HEK293T (cell line): Measurements from ENCODE around the gene CCDC88C.

Experiments
- BHLHE40 ChIP-seq: fragments of 450-650 bp; IDR thresholded peaks from 2 replicates; pipeline ENCODE4 v1.6.1; 2016; ENCODE audit warnings: mild to moderate bottlenecking, moderate library complexity, borderline replicate concordance
- ELF4 ChIP-seq: fragments of 450-650 bp; IDR thresholded peaks from 2 replicates; pipeline ENCODE4 v1.6.1; 2017; ENCODE audit warnings: antibody characterized with exemption
- FOXA1 ChIP-seq: fragments of 450-650 bp; IDR thresholded peaks from 2 replicates; pipeline ENCODE4 v1.6.1; 2016; ENCODE audit warnings: mild to moderate bottlenecking
- FOXK2 ChIP-seq: fragments of 450-650 bp; IDR thresholded peaks from 2 replicates; pipeline ENCODE4 v1.6.1; 2016; ENCODE audit warnings: mild to moderate bottlenecking
- FOXM1 ChIP-seq: fragments of 450-650 bp; IDR thresholded peaks from 2 replicates; pipeline ENCODE4 v1.6.1; 2017; ENCODE audit warnings: mild to moderate bottlenecking, borderline replicate concordance
- NFRKB ChIP-seq: fragments of 450-650 bp; IDR thresholded peaks from 2 replicates; pipeline ENCODE4 v1.6.1; 2016; ENCODE audit warnings: mild to moderate bottlenecking, moderate library complexity
- PKNOX1 ChIP-seq: fragments of 450-650 bp; IDR thresholded peaks from 2 replicates; pipeline ENCODE4 v1.6.1; 2016
- SP1 ChIP-seq: fragments of 450-650 bp; IDR thresholded peaks from 2 replicates; pipeline ENCODE4 v1.6.1; 2017
- SUZ12 ChIP-seq: fragments of 450-650 bp; IDR thresholded peaks from 2 replicates; pipeline ENCODE4 v1.6.1; 2016; ENCODE audit warnings: mild to moderate bottlenecking
- ZNF384 ChIP-seq: fragments of 450-650 bp; IDR thresholded peaks from 2 replicates; pipeline ENCODE4 v1.6.1; 2016

DNA sequence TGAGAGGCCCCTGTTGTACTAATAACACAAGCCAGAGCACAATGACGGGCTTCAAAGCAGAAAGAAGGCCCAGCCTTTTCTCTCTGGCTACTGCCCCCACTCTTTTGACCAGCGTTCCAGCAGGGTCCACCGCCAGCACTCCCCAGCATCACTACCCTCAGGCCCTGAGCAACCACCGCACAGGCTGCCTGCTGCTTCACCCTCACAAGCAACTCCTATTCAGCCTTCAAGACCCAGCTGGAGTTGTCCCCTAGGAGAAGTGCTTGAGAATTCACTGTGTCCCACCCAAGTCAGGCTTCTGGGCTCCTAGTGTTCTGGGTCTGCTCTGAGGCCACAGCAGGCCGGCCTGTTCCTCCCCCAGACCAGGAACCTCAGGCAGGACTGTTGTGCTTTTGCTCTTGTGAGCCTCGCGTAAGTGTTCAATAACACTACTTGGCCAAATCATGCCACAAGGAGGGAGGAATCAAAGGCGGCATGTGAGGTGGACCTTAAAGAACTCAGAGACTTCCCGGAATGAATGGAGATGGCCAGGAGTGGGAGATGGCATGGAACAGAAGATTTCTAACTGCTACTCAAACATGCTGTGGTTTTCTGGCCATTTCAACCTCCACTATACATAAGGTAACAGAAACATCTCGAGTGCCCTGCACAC lies 89.8 kb downstream of the CCDC88C start:
- no peak for TF ChIP-seq FOXM1
- TF ChIP-seq SP1 = no peak
- TF ChIP-seq PKNOX1 = no peak
- no peak for TF ChIP-seq NFRKB
- TF ChIP-seq ELF4 = no peak
- no peak for TF ChIP-seq ZNF384
- no peak for TF ChIP-seq SUZ12
- TF ChIP-seq FOXK2 = no peak
- no peak for TF ChIP-seq FOXA1
- TF ChIP-seq BHLHE40 = no peak
